HG03095 (cell line): Measurements from ENCODE around the gene SNX9.

Experiments used
- ATAC-seq: cut with Tn5 transposase; IDR thresholded peaks from one replicate; pipeline ENCODE4 v1.9.1; 2021; ENCODE audit warnings: moderate library complexity; ENCODE audit not compliant: unreplicated experiment

The SNX9 gene

DNA sequence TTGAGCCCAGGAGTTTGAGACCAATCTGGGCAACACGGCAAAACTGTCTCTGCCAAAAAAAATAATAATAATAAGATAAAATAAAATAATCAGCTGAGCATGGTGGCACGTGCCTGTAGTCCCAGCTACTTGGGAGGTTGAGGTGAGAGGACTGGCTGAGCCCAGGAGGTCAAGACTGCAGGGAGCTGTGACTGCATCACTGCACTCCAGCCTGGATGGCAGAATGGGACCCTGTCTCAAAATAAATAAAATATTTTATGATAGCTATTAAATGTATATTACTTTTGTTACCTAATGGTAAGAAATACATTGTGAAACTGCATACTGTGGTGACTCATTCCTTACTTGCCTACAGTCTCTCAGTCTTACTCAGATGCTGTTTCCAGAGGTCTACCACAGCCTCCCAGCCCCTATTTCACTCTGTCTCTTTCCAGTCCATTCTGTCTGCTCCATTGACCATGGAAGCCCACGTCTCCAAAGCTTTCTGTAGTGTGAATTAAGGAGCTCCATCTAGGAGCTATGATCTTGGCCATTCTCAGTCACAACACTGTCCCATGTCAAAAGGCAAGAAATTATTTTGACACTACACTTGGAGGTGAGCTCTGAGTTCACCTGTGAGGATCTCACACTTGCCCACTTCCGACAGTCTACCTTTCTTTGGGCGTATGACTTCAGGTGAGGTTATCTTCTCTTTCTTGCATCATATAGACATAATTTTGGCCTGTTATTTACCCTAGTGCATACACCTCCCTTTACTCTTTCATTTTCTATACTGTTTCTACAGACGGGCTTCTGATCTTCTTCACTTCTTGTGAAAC is 22.4 kb upstream of the SNX9 start:
- ATAC-seq = peak; percentile 95

DNA sequence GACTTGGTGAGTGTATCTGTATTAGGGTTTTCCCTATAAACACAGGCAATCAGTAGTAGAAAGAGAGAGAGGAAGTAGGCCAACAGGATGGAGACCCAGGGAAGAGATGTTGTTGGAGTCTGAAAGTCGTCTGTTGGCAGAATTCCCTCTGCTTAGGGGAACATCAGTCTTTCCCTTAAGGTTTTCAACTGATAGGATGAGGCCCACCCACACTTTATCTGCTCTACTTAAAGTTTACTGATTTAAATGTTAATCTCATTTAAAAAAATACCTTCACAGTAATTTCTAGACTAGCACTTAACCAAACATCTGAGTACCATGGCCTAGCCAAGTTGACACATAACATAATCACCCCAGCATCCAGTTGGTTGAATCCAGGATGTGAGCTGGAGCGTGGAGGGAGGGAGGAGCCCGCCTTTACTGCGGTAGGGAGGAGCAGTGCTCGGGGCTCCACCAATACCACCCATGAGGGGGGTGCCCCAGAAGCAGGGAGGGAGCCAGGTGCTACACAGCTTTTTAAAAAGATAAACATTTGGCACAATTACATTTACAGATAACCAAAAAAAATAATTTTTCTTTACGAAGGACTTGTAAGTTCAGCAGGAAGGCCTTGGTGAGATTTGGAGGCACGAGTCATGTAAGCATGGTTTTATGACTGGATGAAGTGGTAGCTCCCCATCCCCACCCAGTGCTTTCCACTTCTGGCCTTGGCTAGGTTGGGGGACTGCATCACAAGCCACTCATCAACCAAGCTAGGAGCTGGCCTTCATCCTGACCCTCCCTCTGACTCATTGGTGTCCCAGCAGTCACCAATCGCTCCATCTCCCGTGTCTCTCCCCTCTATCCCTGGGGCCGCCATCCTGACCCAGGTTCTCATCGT is 18.4 kb upstream of the SNX9 start:
- no peak for ATAC-seq

DNA sequence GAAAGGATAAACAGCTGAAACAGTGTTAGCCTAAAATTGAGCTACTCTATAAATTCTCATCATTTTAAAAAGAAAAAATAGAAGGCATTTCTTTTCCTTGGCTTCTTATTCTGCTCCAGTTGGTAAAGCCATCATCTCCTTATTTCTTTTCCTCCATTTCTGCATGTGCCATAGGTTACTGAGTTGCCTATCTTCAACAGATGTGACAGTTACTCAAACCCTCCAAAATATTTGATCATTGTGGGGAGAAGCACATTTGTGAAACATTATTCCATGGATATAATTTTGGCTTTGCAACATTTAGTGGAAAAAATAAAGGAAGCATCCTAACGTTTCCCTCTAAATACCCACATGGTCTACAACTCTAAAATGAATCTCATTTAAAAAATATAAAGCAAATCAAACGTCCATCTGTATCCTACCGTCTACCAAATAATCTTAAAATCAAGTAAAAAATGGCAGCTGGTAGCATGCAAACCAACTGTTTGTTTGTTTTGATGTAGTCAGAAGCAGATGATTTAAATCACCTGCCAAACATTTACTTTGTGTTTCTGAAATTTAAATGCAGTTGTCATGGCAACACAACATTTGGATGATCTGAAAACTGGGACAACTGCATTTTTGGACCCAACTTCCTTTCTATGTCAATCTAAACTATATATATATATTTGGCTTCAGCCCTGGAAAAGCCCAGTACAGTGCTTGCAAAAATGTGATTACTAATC is 16.8 kb upstream of the SNX9 start:
- no peak for ATAC-seq

DNA sequence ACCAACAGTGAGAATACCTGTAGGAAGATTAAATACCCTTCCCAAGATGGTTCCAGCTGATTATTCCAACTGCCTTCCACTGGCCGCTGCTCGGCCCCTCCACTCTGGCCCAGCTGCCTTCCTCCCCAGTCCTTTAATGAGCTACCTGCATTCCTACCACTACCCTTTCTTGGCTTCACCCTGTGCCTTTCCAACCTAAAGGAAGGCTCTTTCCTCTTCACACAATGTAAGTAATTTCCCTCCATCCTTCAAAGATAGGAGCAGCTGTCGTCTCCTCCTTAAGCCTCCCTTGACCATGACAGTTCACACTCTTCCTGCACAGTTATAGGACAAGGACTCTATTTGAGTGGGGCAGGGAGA is 16.2 kb upstream of the SNX9 start:
- no peak for ATAC-seq

DNA sequence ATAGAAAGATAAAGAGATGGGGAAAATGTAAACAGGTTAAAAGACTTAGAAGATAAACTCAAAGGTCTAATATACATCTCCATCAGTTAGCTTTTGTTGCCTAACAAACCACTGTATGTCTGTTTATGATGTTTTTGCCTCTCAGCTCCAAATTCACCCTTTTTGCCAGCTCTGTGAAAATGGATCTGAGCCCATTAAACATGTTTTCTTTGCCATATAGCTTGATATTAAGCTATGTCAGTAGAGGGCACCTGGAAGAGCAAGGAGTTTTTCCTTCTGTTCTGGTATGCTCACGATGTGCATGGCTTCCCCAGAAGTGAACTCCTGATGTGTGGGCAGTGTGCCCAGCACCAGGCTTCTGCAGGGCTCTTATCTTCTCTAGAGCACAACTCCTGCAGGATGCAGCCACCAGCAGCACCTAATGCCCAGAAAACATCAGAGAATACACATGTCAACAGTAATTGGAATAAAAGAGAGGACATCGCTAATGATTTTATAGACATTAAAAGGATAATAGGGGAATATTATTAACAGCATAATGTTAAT is 14.6 kb upstream of the SNX9 start:
- ATAC-seq = no peak

DNA sequence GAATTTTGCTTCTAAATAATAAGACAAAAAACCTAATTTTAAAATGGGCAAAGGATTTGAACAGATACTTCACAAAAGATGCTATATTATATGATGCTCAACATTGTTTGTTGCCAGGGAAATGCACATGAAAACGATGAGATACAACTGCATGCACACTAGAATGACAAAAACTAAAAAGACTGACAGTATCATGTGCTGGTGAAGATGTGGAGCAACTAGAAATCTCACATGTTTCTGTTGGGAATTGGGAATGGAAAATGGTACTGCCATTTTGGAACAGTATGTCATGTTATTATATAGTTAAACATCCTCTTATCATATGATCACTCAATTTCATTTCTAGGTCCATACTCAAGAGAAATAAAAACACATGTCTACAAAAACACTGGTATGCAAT is 13.4 kb upstream of the SNX9 start:
- ATAC-seq = no peak

DNA sequence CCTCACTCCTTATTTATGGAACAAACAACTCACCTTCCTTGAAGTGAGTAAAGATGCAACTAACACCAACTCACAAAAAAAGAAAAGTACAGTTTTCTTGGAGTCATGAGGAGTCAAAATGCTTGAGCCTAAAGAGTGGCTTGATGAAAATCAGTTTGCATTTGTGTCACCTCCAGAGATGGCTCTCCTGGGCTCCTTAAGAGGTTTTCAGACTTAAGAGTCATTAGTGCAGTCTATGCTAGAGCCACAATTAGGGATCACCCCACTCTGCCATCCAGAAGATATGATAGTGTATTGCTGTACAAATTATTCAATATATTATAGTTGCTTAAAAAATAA is 11.9 kb upstream of the SNX9 start:
- ATAC-seq = no peak

DNA sequence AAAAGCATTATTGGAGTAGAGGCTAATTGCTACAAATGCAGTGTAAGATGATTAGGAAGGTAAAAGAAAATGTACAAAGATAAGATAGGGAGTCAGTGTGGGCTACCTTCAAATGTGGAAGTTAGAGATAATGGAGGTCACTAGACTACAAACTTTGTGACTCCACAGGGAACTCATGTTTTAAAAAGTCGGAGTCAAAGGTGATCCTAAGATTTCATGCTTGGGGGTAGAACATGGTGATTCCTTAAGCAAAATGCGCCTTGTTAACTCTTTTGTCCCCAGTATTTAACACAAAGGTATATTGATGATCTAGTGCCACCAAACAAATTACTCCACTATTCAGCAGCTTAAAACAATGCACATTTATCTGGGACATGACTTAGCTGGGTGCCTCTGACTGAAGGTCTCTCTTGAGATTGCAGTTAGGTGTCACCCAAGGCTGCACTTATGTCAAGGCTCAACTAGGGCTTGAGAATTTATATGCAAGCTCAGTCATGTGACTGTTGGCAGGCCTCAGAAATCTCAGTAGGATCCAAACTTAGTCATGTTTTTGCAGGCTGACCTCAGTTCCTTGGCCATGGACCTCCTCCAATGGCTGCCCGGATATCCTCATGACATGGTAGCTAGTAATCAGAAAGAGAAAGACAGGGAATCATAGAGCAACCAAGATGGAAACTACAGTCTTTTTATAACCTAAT is 11.4 kb upstream of the SNX9 start:
- ATAC-seq = no peak

DNA sequence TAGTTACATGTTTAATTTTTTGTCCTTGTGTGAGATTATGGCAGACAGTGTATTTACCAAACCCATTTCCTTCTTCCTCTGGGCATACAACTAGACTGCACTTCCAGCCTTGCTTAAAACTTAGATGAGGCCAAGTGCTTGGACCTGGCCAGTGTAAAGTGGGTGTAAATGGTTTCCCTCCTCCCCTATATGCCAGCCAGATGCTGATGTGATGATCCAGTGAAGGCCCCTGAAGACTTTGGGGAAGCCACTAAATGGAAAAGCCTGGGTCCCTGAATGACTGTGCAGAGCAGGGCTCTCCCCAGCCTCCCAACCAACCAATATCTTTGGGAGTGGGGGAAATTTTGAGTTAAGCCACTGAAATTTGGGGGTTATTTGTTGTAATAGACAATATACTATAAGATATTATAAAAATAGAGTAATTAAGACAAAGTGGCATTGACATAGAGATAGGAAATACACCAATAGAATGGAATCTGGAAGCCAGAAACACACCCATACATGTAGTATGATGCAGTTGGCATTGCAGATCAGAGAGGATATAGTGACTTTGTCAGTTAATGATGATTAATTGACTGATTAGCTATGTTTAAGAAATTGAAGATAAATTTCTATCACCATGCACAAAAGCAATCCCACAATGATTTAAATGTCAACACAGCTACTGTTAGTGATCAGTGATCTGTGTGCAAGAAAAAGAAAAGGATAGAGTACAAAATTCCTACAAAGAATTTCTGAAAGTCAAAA is 10.4 kb upstream of the SNX9 start:
- no peak for ATAC-seq

DNA sequence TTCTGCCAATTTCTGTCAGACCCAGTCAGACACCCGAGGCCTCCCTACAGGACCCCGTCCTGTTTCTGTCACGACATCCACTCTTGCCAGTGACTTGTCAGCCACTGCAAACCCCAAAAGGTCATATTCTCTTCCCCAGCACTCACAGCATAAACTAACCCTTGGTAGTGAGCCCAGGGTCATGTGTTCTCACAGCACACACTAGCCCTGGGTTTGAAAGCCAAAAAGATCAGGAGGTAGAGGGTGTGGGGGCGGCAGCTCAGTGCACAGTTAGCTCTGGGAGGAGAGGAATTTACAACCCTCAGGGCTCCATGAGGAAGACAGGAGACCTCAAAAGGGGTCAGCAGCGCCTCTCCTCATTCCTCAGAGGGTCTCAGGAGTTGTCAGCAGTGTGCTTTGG is 9.9 kb upstream of the SNX9 start:
- ATAC-seq = no peak

DNA sequence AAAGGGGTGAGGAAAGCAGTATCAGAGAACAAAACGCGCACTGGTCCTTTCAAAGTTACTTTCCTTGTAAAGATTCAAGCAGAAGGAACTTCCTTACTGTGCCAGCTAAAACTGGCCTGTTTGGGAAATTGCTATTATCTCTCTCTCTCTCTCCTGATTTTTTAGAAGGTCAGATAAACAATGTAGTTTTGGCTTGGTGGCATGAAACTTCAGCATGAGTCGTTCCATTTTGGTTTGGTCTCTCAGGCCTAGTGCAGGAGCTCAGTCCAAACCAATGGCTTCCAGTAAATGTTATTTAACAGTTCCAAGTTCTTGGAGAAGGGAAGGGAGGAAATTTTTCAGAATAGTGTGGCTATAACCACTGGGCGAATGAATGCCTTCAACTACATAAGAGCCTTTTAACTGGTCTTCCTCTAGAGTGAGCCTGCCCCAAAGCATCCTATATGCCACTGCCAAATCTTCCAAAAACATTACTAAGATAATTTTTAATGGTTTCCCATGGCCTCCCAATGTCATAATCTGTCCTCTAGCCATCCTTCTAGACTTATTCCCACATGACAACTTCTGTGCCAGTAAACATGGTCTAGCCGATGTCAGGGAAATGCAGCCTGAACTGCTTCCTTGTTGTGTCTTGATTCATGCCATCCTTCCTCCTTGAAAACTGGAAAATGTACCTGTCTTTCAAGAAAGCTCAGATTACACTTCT is 9.1 kb upstream of the SNX9 start:
- no peak for ATAC-seq

DNA sequence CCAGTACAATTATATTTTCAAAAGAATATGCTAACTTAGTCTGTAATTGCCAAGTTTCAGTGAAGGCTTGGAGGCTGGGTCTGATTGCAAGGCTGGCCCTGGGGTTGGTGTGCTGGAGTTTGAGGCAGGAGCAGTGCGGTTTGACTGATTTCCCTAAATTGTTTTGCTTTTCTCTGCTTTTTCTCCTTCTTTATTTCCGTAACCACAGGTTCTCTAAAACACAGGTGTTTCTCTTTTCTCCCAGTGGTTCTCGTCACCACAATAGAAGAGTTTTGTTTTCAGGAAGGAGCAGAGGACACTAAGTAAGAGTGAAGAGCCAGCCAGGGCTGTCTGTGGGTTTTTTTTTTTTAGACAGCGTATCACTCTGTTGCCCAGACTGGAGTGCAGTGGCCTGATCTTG is 8.2 kb upstream of the SNX9 start:
- no peak for ATAC-seq

DNA sequence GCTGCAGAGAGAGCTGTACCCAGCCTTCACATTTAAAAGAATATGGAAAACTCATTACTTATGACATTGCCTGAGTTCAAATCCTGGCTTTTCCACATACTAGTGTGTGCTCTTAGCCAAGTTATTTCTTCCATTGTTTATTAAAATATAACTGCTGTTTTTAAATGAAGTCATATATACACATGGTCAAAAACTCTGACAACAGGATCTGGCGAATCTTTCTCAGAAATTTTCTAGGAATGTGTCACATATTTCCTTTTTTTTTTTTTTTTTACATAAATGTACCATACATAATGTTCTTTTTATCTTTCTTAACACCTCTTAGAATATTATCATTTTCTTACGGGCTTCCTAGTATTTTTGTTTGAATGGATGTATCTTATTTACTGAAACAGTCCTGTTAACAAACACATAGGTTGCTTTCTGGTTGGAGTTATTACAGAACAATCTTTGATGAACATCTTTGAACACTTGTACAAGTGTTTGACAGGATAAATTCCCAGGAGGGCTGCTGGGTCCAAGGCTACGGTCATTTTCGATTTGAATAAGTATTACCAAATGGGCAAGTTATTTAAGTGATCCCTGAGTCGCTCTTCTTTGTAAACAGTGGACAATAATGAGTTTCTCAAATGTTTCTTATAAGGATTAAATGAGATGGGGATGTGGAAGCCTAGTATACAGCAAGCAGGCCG is 1.6 kb upstream of the SNX9 start:
- ATAC-seq = no peak

DNA sequence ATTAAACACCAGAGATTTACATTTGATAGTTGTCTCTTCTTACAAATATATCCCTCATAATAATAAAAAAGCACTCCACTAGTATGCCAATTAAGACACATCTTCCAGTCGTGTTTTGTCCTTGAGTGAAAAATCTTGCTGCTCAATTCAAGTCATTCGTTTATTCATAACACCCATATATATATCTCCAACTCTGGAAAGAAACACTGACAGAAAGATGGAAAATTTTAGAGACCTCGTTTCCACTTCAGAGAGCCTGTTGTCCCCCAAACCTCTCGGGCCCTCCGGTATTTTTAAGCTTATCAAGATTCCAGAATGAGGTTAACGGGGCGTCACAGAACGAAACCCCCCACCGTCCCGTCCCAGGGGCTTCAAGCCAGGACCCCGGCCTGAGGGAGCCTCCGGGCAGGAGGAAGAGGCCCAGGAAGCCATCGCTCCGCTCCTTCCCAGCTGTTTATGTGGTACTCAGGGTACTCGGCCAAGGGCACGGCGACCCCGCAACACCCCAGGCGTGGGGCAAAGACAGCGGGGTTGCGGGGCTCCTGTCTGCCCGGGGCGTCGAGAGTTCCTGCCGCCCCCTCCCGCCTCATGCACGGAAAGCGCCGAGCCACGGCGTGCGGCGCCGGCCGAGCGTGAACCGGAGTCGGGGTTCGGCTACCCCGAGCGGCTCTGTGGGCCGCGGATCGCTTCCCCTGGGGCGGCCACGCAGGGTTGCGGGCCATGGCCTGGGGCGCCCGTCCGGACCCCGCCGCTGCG is 623 bp upstream of the SNX9 start:
- ATAC-seq = no peak

DNA sequence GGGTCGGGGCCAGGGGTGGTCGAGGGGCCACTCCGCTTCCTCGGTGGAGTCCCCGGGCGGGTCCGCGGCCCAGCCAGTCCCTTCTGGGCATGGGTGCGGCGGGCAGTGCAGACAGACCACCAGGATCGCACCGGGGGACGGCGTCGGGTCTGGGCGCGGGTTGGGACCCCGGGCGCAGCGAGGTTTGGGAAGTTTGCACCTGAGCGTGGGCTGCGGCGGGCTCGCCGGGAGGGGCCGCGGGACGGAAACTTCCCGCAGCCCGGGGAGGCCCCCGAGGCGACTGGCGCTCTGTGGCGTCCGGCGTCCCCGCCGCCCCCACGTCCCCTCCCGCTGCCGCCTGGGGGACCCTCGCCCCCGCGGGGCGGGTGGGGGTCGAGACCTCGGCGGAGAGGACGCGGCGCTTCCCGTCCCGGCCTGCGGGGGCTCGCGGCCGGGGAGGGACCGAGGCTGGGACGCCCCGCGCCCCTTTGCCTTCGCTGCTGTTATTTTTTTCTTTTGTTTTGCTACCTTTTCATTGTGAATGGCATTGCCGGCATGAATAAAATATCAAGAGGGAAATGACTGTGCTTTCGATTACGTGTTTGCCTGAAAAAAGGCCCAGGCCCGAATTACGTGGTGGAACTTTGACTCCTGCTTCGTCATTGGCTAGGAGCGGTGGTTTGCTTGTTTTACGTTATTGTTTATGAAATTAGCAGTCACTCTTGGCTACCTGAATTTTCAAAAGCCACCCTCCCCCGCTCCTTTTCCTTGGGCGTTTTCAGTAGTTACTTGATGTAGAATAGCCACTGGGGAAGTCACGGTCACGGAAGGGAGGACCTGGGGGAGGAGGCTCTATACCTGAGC is 703 bp downstream of the SNX9 start:
- peak; percentile 45 for ATAC-seq

DNA sequence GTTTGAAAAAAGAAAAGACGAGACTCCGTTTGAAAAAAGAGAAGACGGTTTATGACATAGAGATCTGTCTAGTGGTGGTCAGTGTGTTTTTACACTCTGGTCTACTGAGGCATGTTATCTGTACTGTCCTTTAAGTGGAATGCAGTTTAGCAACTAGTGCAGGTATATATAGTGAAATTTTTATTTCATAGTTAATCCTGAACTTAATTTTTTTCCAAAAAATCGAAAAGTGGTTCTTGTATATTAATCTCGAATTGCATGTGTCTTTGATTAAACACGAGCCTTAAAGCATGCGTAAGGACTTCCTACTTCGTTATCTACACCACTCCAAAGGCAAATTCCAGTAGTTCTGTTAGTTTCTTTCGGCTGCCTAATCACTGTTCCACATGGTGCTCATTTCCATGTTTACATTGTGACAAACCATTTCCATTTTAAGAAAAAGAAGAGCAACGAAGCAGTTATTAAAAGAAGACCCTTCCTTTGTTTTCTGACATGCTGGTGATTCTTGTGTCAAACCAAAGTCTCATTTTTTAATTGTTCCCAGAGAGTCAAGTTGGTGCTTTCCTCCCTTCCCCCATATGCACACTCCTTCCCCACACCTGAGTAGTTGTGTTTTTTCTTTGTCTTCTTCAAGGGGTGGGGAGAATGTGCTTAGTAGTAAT is 2.3 kb downstream of the SNX9 start:
- no peak for ATAC-seq
